ENCODE data around the gene C1QB. TPM values are rescaled to one million over a fixed set of nuclear protein-coding genes. Genes with fewer than 3 reads are reported as not detected.

C1QB gene
- total RNA-seq, 1 donor from 2014 or later: not detected

DNA sequence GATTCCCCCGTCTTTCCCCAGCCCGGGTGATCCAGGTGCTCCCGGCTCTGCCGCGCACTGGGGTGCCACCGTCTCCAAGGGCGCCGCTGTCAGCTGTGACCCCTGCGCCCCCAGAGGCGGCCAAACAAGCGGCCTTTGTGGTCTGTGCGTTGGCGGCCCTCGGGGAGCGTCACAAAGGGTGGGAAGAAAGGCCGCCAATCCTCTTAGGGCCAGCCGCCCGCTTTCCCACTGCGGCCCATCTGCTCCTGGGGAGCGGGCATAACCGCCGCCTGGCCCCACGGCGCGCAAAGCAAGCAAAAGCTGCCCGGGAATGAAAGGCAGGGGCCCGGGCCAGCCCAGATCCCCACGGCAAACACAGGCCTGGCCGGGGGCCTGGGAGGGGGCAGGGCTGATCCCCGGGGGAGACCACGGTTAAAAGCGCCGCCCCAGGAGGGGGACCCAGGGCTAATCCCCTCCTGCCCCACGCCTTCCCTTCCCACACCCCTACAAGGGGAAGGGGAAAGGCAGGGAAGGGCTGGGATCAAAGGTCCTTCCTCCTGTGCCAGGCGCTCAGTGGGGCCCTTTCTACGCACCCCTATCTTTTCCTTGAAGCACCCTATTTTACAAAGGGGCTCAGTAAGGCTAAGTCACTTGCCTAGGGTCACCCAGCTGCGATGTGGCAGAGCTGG lies 24.0 kb downstream of the C1QB start:
- TF ChIP-seq, protein P1, sequence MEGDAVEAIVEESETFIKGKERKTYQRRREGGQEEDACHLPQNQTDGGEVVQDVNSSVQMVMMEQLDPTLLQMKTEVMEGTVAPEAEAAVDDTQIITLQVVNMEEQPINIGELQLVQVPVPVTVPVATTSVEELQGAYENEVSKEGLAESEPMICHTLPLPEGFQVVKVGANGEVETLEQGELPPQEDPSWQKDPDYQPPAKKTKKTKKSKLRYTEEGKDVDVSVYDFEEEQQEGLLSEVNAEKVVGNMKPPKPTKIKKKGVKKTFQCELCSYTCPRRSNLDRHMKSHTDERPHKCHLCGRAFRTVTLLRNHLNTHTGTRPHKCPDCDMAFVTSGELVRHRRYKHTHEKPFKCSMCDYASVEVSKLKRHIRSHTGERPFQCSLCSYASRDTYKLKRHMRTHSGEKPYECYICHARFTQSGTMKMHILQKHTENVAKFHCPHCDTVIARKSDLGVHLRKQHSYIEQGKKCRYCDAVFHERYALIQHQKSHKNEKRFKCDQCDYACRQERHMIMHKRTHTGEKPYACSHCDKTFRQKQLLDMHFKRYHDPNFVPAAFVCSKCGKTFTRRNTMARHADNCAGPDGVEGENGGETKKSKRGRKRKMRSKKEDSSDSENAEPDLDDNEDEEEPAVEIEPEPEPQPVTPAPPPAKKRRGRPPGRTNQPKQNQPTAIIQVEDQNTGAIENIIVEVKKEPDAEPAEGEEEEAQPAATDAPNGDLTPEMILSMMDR (IDR thresholded peaks at IDR 0.05): no peak
- H3K27me3 Mint-ChIP-seq (ENCODE audit: unreplicated experiment): peaks cover 30% of the 10 kb centered on the region
- H3K27ac Mint-ChIP-seq (ENCODE audit: unreplicated experiment): no peak overlapping the region
- no peak for DNase-seq (ENCODE audit: extremely low spot score, unreplicated experiment)
- H3K4me3 Mint-ChIP-seq (ENCODE audit: unreplicated experiment): no peak overlapping the region
- H3K9me3 Mint-ChIP-seq (ENCODE audit: unreplicated experiment): no peaks in the 10 kb centered on the region
- no peaks in the 10 kb centered on the region for H3K36me3 Mint-ChIP-seq (ENCODE audit: unreplicated experiment)
- H3K4me1 Mint-ChIP-seq (ENCODE audit: unreplicated experiment): peaks cover 2% of the 10 kb centered on the region

DNA sequence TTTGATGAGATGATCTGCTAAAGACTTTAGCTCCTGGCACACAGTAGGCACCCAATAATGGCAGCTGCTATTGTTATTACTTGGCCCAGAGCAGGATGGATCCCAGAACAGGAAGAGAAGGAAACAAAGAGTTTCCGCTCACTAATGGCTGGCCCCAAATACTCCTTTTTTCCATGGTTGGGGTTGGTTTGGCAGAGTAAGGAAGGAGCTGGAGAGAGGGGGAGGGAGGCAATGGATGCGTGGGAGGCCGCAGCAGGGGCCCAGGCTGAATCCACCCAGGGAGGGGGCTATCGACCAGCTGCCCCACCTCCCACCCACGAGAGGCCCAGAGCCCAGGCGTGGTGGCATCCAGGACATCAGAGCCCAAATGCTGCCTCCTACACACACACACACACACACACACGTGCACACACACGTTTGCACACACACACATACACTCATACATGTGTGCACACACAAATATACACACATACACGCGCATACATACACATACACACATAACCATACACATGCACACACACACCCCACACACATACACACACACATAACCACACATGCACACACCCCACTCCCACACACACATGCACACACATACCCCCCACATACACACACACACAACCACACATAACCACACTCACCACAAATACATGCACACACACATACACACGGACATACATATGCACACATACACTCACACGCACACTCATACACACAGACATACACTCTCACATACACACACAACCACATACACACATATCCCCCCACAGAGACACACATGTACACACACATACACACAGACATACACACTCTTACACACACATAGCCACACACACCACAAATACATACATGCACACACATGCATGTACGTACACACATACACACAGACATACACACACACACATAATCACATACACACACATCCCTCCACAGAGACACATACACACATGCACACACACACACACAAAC lies 25.2 kb downstream of the C1QB start:
- DNase-seq (ENCODE audit: extremely low spot score, unreplicated experiment): no peak
- no peak overlapping the region for H3K4me3 Mint-ChIP-seq (ENCODE audit: unreplicated experiment)
- TF ChIP-seq, protein P1 (IDR thresholded peaks at IDR 0.05): no peak
- H3K9me3 Mint-ChIP-seq (ENCODE audit: unreplicated experiment): no peaks in the 10 kb centered on the region
- no peak overlapping the region for H3K27ac Mint-ChIP-seq (ENCODE audit: unreplicated experiment)
- no peaks in the 10 kb centered on the region for H3K36me3 Mint-ChIP-seq (ENCODE audit: unreplicated experiment)
- peaks cover 2% of the 10 kb centered on the region for H3K4me1 Mint-ChIP-seq (ENCODE audit: unreplicated experiment)
- H3K27me3 Mint-ChIP-seq (ENCODE audit: unreplicated experiment): peaks cover 27% of the 10 kb centered on the region

DNA sequence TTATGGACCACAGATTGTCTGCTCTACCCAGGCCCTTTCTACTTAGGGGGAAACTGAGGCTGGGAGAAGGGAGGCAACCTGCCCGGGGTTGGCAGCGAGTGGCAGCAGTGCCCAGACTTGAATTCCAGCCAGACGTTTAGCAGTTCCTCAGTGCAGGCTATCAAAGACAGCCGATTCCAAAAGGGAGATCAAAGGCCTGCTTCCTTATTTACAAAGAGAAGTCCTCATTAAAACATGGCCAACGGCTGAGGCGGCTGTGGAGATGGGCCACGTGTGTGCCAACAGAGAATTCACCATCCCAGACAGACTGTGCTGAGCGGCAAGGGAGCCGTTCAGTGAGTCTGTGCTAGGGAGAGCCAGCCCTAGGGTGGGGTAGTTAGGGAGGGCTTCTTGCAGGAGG lies 27.7 kb downstream of the C1QB start:
- TF ChIP-seq, protein P1 (IDR thresholded peaks at IDR 0.05): no peak
- H3K4me1 Mint-ChIP-seq (ENCODE audit: unreplicated experiment): no peaks in the 10 kb centered on the region
- peaks cover 38% of the 10 kb centered on the region for H3K27me3 Mint-ChIP-seq (ENCODE audit: unreplicated experiment)
- no peaks in the 10 kb centered on the region for H3K36me3 Mint-ChIP-seq (ENCODE audit: unreplicated experiment)
- H3K27ac Mint-ChIP-seq (ENCODE audit: unreplicated experiment): no peak overlapping the region
- DNase-seq (ENCODE audit: extremely low spot score, unreplicated experiment): no peak
- H3K9me3 Mint-ChIP-seq (ENCODE audit: unreplicated experiment): no peaks in the 10 kb centered on the region
- no peak overlapping the region for H3K4me3 Mint-ChIP-seq (ENCODE audit: unreplicated experiment)

DNA sequence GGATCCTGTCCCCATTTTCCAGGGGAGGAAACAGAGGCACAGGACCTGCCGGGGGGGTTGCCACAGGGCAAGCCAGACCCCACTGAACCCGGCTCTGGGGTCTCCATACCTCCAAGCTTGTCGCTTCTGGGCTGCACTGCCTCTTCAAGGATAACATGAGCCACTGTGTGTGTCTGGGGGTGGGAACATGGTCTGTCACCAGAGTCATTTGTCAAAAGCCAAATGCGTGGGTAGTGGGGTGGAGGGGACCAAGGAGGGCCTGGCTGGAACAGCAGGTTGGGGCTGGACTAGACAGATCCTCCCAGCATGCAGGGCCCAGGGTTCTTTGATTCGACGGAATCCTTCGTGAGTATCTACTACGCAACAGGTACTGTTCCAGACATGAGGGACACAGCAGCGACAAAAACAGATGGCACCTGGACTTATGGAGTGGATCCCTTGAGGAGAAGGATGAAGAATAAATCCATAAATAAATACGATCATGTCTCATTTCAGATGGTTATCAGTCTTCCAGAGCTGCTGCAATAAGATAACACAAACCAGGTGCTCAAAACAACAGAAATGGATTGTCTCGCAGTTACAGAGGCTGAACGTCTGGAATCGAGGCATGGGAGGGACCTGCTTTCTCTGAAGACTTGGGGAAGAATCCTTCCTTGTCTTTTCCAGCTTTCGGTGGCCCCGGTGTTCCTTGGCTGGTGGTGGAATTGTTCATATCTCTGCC lies 28.7 kb downstream of the C1QB start:
- H3K36me3 Mint-ChIP-seq (ENCODE audit: unreplicated experiment): no peaks in the 10 kb centered on the region
- H3K27ac Mint-ChIP-seq (ENCODE audit: unreplicated experiment): no peak overlapping the region
- TF ChIP-seq, protein P1 (IDR thresholded peaks at IDR 0.05): no peak
- no peak overlapping the region for H3K4me3 Mint-ChIP-seq (ENCODE audit: unreplicated experiment)
- no peaks in the 10 kb centered on the region for H3K9me3 Mint-ChIP-seq (ENCODE audit: unreplicated experiment)
- no peaks in the 10 kb centered on the region for H3K4me1 Mint-ChIP-seq (ENCODE audit: unreplicated experiment)
- H3K27me3 Mint-ChIP-seq (ENCODE audit: unreplicated experiment): peaks cover 45% of the 10 kb centered on the region
- no peak for DNase-seq (ENCODE audit: extremely low spot score, unreplicated experiment)

Data from osteocyte (in vitro differentiated cells).